ENCODE data around the gene RFX2. TPM values are rescaled to one million over a fixed set of nuclear protein-coding genes. Genes with fewer than 3 reads are reported as not detected.

Gene RFX2
- polyA plus RNA-seq, 2 of the 4 experiments (the other 2 are of a cell fraction): 3.7 to 3.9 TPM

- TF ChIP-seq MAZ (IDR thresholded peaks at IDR 0.05; ENCODE audit: borderline replicate concordance, low read depth, low read length) (no peak), NR3C1 (IDR thresholded peaks at IDR 0.05) (no peak)
Observed at GRCh38 chr19:6150289-6150688, 40.0 kb upstream of the RFX2 start (continued).

GRCh38 chr19:6141217-6141616 is 30.9 kb upstream of the RFX2 start:
- H3K9me3 ChIP-seq: no peaks in the 10 kb centered on the region
- H3K4me1 ChIP-seq: no peaks in the 10 kb centered on the region
- H3K4me3 ChIP-seq: no peak overlapping the region
- FAIRE-seq: no peak
- no peak for ATAC-seq
- ChIA-PET POLR2A (no interaction called here), CTCF (interaction anchor here (1.4 kb wide), 1 partner anchor 15 kb away, joined by 8 read pairs; no protein-coding TSS in a partner anchor)
- TF ChIP-seq FOSB (CRISPR knock-in tag; IDR thresholded peaks at IDR 0.05): no peak
- no peak for TF ChIP-seq GATA3 (IDR thresholded peaks at IDR 0.05; ENCODE audit: borderline replicate concordance)
- no peak overlapping the region for H3K4me2 ChIP-seq
- DNase-seq (ENCODE audit: low read depth in 1 of 2, low spot score in 1 of 2): no peak
- 73% methylated on average over 1 of the region's 1 CpG for WGBS (ENCODE audit: missing lambda C conversion rate)
- H3K27ac ChIP-seq: no peak overlapping the region

GRCh38 chr19:6138511-6138910 is 28.2 kb upstream of the RFX2 start:
- DNase-seq (ENCODE audit: low read depth in 1 of 2, low spot score in 1 of 2) (no peak), FAIRE-seq (no peak), ATAC-seq (no peak)
- Histone ChIP-seq H3K4me1 (no peaks in the 10 kb centered on the region), H3K4me3 (no peak overlapping the region), H3K4me2 (no peak overlapping the region), H3K9me3 (no peaks in the 10 kb centered on the region), H3K27ac (no peak overlapping the region)
- WGBS (ENCODE audit: missing lambda C conversion rate): 67% methylated on average over 2 of the region's 2 CpGs
- ChIA-PET CTCF (interaction anchor here (0.6 to 1.5 kb wide), 2 partner anchors 39 to 90 kb away, joined by 3 read pairs; no protein-coding TSS in a partner anchor), POLR2A (no interaction called here)
- no peak for TF ChIP-seq FOSL2 (IDR thresholded peaks at IDR 0.05)
- TF ChIP-seq FOSL2 (CRISPR knock-in tag; IDR thresholded peaks at IDR 0.05): no peak
- TF ChIP-seq HOXB13 (CRISPR knock-in tag; IDR thresholded peaks at IDR 0.05; ENCODE audit: low read depth): no peak
- no peak for TF ChIP-seq RNF2 (IDR thresholded peaks at IDR 0.05; ENCODE audit: borderline replicate concordance, low read depth)
- TF ChIP-seq TP53 (CRISPR knock-in tag; IDR thresholded peaks at IDR 0.05): no peak
- no peak for TF ChIP-seq RCOR1 (IDR thresholded peaks at IDR 0.05; ENCODE audit: low read depth, low read length)
- TF ChIP-seq CBX2 (IDR thresholded peaks at IDR 0.05; ENCODE audit: borderline replicate concordance, low read depth): no peak
- no peak for TF ChIP-seq E2F6 (IDR thresholded peaks at IDR 0.05; ENCODE audit: borderline replicate concordance, low read depth)
- no peak for TF ChIP-seq EHMT2 (IDR thresholded peaks at IDR 0.05; ENCODE audit: low read depth)
- TF ChIP-seq PBX3 (IDR thresholded peaks at IDR 0.05): no peak
- no peak for TF ChIP-seq PHF8 (IDR thresholded peaks at IDR 0.05; ENCODE audit: borderline replicate concordance, low read depth)
- TF ChIP-seq HOXB5 (CRISPR knock-in tag; IDR thresholded peaks at IDR 0.05): no peak
- no peak for TF ChIP-seq RFX5 (IDR thresholded peaks at IDR 0.05)

GRCh38 chr19:6138066-6138465 is 27.8 kb upstream of the RFX2 start:
- Histone ChIP-seq H3K27ac (no peak overlapping the region), H3K4me2 (no peak overlapping the region), H3K4me3 (no peak overlapping the region), H3K9me3 (no peaks in the 10 kb centered on the region), H3K4me1 (no peaks in the 10 kb centered on the region)
- POLR2A ChIA-PET: no interaction called here
- TF ChIP-seq MYC (IDR thresholded peaks at IDR 0.05; ENCODE audit: borderline replicate concordance, low read length) (no peak), CHD4 (IDR thresholded peaks at IDR 0.05; ENCODE audit: borderline replicate concordance) (no peak), FOSL2 (IDR thresholded peaks at IDR 0.05) (no peak), FOSL2 (CRISPR knock-in tag; IDR thresholded peaks at IDR 0.05) (no peak)
- DNase-seq (ENCODE audit: low read depth in 1 of 2, low spot score in 1 of 2) (no peak), FAIRE-seq (no peak), ATAC-seq (no peak)
- CTCF ChIA-PET: interaction anchor here (1.5 kb wide), 1 partner anchor 89 kb away, joined by 3 read pairs; no protein-coding TSS in a partner anchor
- WGBS (ENCODE audit: missing lambda C conversion rate): 34% methylated on average over 7 of the region's 7 CpGs
